Right forelimb (tissue), 1 donor: Measurements from ENCODE around the gene SEMA7A.
"Not testable (repeated sequence)": the region's sequence is repeated elsewhere in the genome, so short reads cannot be mapped to it uniquely, and the experiment has no call there.

Experiments
- DNase-seq: peaks from one replicate; pipeline ENCODE4 v3.0.0-alpha.2; 2018

The SEMA7A gene

DNA sequence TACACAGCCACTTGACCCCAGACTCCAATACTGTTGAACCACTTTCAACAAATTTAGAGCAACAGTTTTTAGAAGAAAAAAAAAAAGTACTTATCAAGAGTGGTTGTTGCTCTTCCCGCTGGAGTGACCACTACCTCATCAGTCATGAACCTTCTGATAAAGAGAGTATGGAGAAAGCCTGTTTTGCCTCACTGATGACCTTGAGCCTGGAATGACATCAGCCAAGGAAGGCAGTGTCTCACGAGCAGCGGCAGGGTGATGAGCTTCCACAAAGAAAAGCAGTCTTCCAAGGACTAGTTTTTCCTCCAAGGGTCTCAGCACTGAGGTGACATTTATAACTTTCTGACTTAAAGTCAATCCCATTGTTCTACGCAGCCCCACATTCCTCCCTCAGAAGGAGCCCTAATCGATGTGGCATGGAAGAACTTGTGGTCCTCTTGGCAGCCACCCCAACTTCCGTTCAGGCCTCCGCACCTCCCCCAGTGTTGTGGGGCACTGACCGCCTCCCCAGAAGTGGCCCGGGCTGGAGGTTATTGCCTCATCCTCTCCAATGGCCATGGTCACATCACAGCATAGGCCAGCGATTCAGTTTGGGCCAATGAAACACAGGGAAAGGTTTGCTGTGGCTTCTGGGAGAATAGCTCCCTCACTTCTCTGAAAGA is 64.5 kb downstream of the SEMA7A start:
- no peak for DNase-seq

DNA sequence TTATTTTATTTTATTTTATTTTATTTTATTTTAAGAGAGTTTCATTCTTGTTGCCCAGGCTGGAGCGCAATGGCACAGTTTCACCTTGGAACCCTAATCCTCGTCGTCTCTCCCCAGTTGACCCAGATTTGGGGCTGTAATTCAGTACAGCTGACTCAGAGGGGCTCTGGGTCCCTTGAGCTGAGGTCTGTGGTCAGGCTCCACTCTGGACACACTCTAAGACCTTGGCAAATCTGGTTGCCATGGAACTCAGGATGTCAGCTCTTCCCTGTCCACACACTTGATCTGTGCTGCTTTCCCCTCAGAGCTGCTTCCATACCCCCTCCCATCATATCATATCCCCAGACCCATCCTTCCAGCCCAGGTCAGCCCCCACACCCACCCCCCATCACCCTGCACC is 65.6 kb downstream of the SEMA7A start:
- DNase-seq = no peak

DNA sequence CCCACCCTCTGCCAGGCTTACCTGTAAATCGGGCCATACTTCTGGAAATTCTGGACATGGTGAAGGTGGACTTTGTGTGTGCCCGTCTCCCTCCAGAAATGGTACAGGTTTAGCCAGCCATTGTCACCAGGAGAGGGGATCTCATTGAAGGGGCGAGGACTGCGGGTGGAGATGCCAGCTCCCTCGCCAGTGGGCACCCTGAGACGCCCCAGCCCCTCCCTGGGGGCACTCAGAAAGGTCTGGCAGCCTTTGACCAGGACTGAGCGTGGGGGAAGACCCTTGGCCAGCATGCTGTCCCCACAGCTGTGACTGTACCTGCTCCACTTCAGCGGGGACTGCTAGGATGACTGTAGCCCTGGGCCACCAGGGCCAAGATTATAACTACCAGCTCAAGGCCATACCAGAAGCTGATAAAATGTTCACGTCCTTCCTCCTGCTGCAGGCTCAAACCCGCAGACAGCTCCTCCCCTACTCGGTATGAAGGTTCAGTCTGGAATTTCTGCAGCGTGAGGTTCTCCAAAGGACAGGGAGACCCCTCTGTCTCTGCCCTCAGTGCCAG is 66.4 kb downstream of the SEMA7A start, which contains the start of gene CYP11A1:
TSS of gene CYP11A1 (minus strand) at position 351 of the 559 bp plus-strand sequence. CDS start at position 290, 61 bp downstream.
- DNase-seq = no peak

DNA sequence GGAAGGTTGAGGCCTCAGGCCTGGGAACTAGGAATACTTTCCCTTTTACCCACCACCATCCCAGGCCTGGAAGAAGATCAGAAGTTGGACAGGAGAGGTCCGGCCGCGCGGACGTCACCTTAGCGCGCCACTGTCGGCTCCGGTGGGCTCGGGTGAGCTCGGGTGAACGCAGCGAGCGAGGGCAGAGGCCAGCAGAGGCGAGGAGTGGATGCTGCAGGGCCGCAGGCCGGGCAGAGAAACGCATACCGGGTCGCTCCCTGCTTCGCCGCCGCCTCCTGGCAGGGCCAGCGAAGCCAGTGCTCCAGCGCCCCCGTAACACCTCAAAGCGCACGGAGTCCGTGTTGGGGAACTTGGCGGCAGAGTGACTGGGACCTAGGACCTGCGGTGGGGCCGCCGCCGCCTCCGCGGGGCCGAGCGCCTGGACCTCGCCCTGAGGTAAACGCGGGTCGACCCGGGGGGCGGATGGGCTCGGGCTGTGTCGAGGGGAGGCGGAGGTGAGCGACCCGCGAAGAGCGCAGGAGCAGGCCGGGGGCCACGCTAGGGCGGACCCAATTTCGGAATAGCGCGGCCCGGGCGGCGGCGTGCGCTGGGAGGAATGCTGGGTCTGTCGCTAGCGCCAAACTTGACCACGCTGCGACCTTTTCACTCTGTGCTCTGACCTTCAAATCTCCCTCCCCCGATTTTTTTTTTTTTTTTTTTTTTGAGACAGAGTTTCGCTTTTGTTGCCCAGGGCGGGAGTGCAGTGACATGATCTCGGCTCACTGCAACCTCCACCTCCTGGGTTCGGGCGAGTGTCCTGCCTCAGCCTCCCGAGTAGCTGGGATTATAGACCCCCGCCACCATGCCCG is 67.9 kb downstream of the SEMA7A start:
- DNase-seq = peak; percentile 87

DNA sequence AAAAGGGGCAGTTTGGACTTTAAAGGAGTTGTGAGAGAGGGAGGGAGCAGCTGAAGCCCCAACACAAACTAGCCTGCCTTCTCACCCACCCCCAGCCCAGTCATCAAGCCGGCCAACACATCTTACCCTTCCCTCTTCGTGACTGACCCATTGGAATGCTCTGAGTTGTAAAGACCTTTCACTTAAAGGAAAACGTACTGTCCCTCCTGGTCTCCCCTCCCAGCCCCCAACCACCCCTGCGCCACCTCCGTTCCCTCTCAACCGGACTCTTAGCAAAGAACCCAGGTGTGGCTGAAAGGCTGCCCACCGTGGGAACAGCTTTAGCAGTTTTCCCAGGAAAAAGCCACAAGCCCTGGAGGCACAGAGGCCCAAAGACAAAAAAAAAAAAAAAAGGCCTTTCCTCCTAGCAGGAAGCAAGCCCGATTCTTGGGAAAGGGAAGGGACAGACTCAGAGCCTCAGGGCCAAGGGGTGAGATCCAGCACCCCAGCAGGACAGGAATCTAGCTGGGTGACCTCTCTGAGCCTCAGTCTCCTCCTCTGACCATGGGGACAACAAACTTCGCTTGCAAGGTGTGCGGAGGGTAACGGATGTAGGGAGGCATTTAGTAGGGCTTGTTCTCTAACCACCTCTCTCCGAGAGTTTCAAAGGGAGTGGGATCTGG is 68.7 kb downstream of the SEMA7A start:
- DNase-seq = no peak

DNA sequence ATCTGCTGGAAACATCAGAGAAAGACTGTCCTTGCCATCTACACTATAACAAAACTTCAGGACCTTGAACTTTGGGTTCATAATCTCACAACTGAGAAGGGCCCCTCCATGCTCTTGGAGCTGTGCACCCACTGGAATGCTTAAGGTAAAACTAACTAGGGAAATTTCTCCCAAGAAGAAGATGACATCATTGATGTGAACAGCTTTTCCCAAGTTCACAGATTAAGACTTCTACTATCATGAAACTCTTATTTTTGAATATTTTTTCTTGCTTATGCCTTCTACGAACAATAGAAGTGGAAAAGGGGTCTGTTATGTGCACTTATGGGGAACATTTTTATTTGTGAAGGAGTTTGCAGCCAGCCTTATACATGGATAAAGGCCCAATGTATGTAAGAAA is 71.3 kb downstream of the SEMA7A start:
- no peak for DNase-seq

DNA sequence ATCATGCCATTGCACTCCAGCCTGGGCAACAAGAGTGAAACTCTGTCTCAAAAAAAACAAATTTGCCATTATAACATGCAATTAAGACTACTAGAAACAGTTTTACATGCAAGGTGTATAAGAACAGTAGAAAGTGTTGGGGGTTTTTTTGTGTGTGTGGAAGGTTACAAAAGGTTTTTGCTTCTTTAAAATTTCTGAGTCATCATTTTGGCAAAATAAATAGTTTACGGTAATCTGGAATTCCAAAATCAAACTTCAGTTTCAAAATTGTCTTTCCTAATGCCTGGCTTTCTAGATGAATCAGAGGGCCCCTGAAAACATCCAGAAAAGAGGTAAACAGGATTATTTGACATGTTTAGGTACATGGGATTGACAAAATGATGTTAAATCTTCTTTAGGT is 72.9 kb downstream of the SEMA7A start:
- DNase-seq = not testable (repeated sequence)

DNA sequence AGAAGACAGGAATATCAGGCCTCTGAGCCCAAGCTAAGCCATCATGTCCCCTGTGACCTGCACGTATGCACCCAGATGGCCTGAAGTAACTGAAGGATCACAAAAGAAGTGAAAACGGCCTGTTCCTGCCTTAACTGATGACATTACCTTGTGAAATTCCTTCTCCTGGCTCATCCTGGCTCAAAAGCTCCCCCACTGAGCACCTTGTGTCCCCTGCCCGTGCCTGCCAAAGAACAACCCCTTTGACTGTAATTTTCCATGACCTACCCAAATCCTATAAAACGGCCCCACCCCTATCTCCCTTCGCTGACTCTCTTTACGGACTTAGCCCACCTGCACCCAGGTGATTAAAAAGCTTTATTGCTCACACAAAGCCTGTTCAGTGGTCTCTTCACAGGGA is 74.4 kb downstream of the SEMA7A start:
- not testable (repeated sequence) for DNase-seq
